Measurements from ENCODE around the gene PURA. TPM values are rescaled to one million over a fixed set of nuclear protein-coding genes. Genes with fewer than 3 reads are reported as not detected.

Gene PURA
- 4.9 to 7.6 TPM (median 5.9 TPM) in 5 replicates for total RNA-seq (2022; extraction: Qiagen RNA extraction; ENCODE audit: low read depth)

GRCh38 chr5:140113699-140114263 is at the start of gene PURA:
PURA (plus strand) TSS chr5:140114109; CDS start chr5:140114182, 73 bp downstream.

DNA sequence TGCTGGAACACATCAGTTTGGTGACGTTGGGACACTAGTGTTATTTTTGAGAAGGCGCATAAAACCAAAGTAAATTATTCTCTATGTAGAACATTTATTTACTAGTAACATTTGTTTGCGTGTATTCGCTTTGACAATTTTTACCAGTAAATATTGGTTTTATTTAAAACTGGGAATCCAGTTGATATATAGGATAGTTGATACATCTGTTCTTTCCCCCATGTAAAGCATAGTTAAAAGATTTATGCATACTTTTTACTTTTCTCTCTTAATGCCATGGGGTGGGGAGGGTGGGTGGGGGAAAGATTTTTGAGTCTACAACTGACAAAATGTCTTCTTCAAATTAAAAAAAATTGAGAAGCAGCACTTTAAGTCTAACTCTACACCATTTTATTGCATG is 11.7 kb downstream of the PURA start, which contains the start of gene IGIP:
Gene IGIP (plus strand): TSS at position 301 of the 400 bp plus-strand sequence. CDS start 2,540 bp downstream, outside the sequence.

DNA sequence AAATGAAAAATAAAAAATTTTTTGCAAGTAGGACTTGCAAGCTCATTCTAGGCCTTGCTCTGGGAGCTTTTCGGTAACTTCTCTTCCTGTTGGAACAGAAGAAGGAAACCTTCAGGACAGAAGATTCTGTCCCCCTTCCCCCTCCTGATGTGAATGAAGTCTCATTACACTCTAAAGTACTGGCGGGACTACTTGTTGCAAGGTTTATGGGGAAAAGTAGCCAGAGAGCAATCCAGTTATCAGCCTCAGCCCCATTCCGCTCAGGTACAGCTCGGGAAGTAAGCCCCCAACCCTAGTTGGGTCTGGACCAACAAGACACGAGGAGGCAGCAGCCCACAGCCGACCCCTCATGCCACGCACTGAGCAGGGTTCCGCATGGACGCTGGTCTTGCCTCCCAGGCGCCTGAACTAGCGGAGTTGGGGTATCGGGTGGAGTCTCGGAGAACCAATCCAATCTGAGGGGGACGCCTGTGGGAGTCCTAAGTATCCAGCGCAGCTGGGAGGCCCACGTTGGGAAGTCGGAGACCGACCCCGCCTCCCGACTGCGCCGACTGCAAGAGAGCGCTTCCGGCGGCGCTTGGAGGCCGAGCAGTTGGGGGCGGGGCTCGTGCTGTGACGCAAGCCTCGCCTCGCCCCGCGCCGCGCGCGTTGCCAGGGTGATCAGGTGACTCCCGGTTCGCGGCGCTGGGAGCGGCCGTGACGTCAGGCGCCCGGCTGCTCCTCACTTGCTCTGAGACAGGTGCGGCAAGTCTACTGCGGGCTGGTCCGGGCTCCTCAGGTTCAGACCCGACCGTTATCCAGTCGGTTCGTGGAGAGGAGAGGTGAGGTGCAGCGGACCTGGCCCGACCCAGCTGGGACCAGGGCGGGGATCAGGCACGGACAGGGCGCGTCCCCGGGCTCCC is 60.8 kb downstream of the PURA start, which contains the start of gene CYSTM1:
Gene CYSTM1 (plus strand): TSS at position 724 of the 902 bp plus-strand sequence. CDS start 19,278 bp downstream, outside the sequence.

Other genes with a start within 250 kb of the PURA start
- gene NRG2, start 70.8 kb upstream of the PURA start, total RNA-seq (2022; extraction: Qiagen RNA extraction; ENCODE audit: low read depth) = 1.8 to 2.8 TPM (median 2.1 TPM) in 5 replicates
- gene IGIP, start 11.8 kb downstream of the PURA start, total RNA-seq (2022; extraction: Qiagen RNA extraction; ENCODE audit: low read depth) = 0.53 to 1.1 TPM (median 0.94 TPM) in 5 replicates
- gene CYSTM1, start 61.1 kb downstream of the PURA start, total RNA-seq (2022; extraction: Qiagen RNA extraction; ENCODE audit: low read depth) = 151 to 227 TPM (median 171 TPM) in 5 replicates
- 91.6 to 147 TPM (median 95.1 TPM) in 5 replicates for gene PFDN1, start 189.0 kb downstream of the PURA start, total RNA-seq (2022; extraction: Qiagen RNA extraction; ENCODE audit: low read depth)
- 5.8 to 7.6 TPM (median 7.1 TPM) in 5 replicates for gene HBEGF, start 232.5 kb downstream of the PURA start, total RNA-seq (2022; extraction: Qiagen RNA extraction; ENCODE audit: low read depth)
- not detected in 5 replicates for gene SLC4A9, start 246.1 kb downstream of the PURA start, total RNA-seq (2022; extraction: Qiagen RNA extraction; ENCODE audit: low read depth)

All from A549 treated with RU486 at 1 μM for 4 hours (cell line).